NCI-H2227 treated with DMSO at 0.1 percent for 48 hours (cell line): ENCODE measurements around the gene MDC1.

ENCODE experiments used
- DNase-seq: peaks from one replicate; lab custom pipeline; 2025; lab: John Stamatoyannopoulos, UW

The MDC1 gene

GRCh38 chr6:30747300-30747687, 30.2 kb upstream of the MDC1 start:
- DNase-seq: no peak

- no peak for DNase-seq
Observed at GRCh38 chr6:30744054-30744805, 27.1 kb upstream of the MDC1 start, which contains the start of gene IER3. IER3 (minus strand) TSS chr6:30744547; CDS start chr6:30744518, 29 bp downstream.

GRCh38 chr6:30743099-30744053, 26.3 kb upstream of the MDC1 start:
- DNase-seq: no peak

- peak; percentile 78 for DNase-seq
Observed at GRCh38 chr6:30742316-30743098, 25.4 kb upstream of the MDC1 start, which contains the start of gene FLOT1. FLOT1 (minus strand) TSS chr6:30742687; CDS start chr6:30742189, 498 bp downstream.

- DNase-seq: no peak
Observed at GRCh38 chr6:30741789-30742315, 24.8 kb upstream of the MDC1 start.

GRCh38 chr6:30741063-30741779, 24.1 kb upstream of the MDC1 start:
- no peak for DNase-seq

GRCh38 chr6:30740540-30740870, 23.4 kb upstream of the MDC1 start:
- no peak for DNase-seq

GRCh38 chr6:30738532-30738931, 21.5 kb upstream of the MDC1 start:
- no peak for DNase-seq

GRCh38 chr6:30735668-30736314, 18.7 kb upstream of the MDC1 start:
- no peak for DNase-seq

- DNase-seq: no peak
Observed at GRCh38 chr6:30732237-30732943, 15.3 kb upstream of the MDC1 start.

GRCh38 chr6:30730601-30731435, 13.7 kb upstream of the MDC1 start:
- DNase-seq: peak; percentile 89

- DNase-seq: no peak
Observed at GRCh38 chr6:30727920-30728553, 11.0 kb upstream of the MDC1 start.

GRCh38 chr6:30726506-30727413, 9.7 kb upstream of the MDC1 start:
- DNase-seq: no peak

GRCh38 chr6:30725713-30726505, 8.8 kb upstream of the MDC1 start:
- no peak for DNase-seq

- no peak for DNase-seq
Observed at GRCh38 chr6:30724906-30725667, 8.0 kb upstream of the MDC1 start.
